Loucy (cell line): ENCODE results near the gene CHST11.

Experiments
- H2AFZ ChIP-seq: fragments of 200-600 bp; sonication (generic); 2 replicates; pipeline ENCODE4 v1.6.0; 2016; ENCODE audit warnings: antibody characterized with exemption, mild to moderate bottlenecking, low read length, moderate library complexity
- H3F3A ChIP-seq: fragments of 200-600 bp; 2 replicates; pipeline ENCODE4 v1.6.0; 2016; ENCODE audit warnings: antibody characterized with exemption, low read depth, mild to moderate bottlenecking
- H3K27me3 ChIP-seq: fragments of 200-600 bp; sonication (generic); 2 replicates; pipeline ENCODE4 v1.6.1; 2014; ENCODE audit warnings: low read length, mild to moderate bottlenecking; ENCODE audit not compliant: insufficient read depth, poor library complexity, severe bottlenecking
- H3K36me3 ChIP-seq: fragments of 200-600 bp; sonication (generic); 2 replicates; pipeline ENCODE4 v1.6.1; 2016; ENCODE audit warnings: low read length; ENCODE audit not compliant: insufficient read depth
- H3K4me1 ChIP-seq: fragments of 200-600 bp; sonication (generic); 2 replicates; pipeline ENCODE4 v1.5.1; 2014; ENCODE audit warnings: low read length, mild to moderate bottlenecking; ENCODE audit not compliant: insufficient read depth, poor library complexity, severe bottlenecking
- H3K4me2 ChIP-seq: fragments of 200-600 bp; sonication (generic); 2 replicates; pipeline ENCODE4 v1.6.0; 2014; ENCODE audit warnings: antibody characterized with exemption, low read length, low read depth, mild to moderate bottlenecking; ENCODE audit not compliant: poor library complexity, severe bottlenecking
- H3K4me3 ChIP-seq: fragments of 200-600 bp; sonication (generic); 2 replicates; pipeline ENCODE4 v1.5.1; 2014; ENCODE audit warnings: low read length, mild to moderate bottlenecking, mixed read lengths; ENCODE audit not compliant: poor library complexity, severe bottlenecking
- H3K79me2 ChIP-seq: fragments of 200-600 bp; sonication (generic); 2 replicates; pipeline ENCODE4 v1.6.1; 2014; ENCODE audit warnings: low read length; ENCODE audit not compliant: insufficient read depth
- H3K9ac ChIP-seq: fragments of 200-600 bp; sonication (generic); 2 replicates; pipeline ENCODE4 v1.6.0; 2014; ENCODE audit warnings: mild to moderate bottlenecking, low read depth, low read length, moderate library complexity; ENCODE audit not compliant: poor library complexity, severe bottlenecking
- H3K9me2 ChIP-seq: fragments of 200-600 bp; sonication (generic); replicated peaks from 2 replicates; pipeline ENCODE4 v1.6.1; 2016; ENCODE audit warnings: low read depth, low read length, mixed read lengths
- H3K9me3 ChIP-seq: fragments of 200-600 bp; sonication (generic); 2 replicates; pipeline ENCODE4 v1.6.1; 2014; ENCODE audit warnings: mild to moderate bottlenecking, antibody characterized with exemption, low read length, low read depth; ENCODE audit not compliant: insufficient read depth
- H4K20me1 ChIP-seq: fragments of 200-600 bp; sonication (generic); 2 replicates; pipeline ENCODE4 v1.6.0; 2014; ENCODE audit warnings: antibody characterized with exemption, low read length, mild to moderate bottlenecking; ENCODE audit not compliant: insufficient read depth, poor library complexity, severe bottlenecking
- EZH2phosphoT487 ChIP-seq: fragments of 200-600 bp; IDR thresholded peaks from 2 replicates; pipeline ENCODE4 v1.6.1; 2018; ENCODE audit warnings: antibody characterized with exemption, mild to moderate bottlenecking, moderate library complexity, borderline replicate concordance
- TF ChIP-seq, protein P1 (sequence below): fragments of 200-600 bp; sonication (generic); conservative IDR thresholded peaks from 2 replicates; pipeline ENCODE4 v1.5.1; 2014; ENCODE audit warnings: mild to moderate bottlenecking, antibody characterized with exemption, low read length

The CHST11 gene

GRCh38 chr12:104657726-104658484 lies 201.2 kb downstream of the CHST11 start:
- H3K79me2 ChIP-seq = peaks cover 100% of the 10 kb centered on the region

GRCh38 chr12:104659058-104659457 lies 202.3 kb downstream of the CHST11 start:
- Histone ChIP-seq H3K9ac (no peak overlapping the region), H3K27me3 (no peaks in the 10 kb centered on the region), H2AFZ (no peak overlapping the region), H3K9me2 (no peaks in the 10 kb centered on the region), H3K4me1 (no peaks in the 10 kb centered on the region), H3K79me2 (peaks cover 100% of the 10 kb centered on the region), H3F3A (no peaks in the 10 kb centered on the region), H3K4me3 (no peak overlapping the region), H4K20me1 (peaks cover 99% of the 10 kb centered on the region), H3K9me3 (no peaks in the 10 kb centered on the region), H3K36me3 (peaks cover 86% of the 10 kb centered on the region; the same call in 1 of the 2 replicates), H3K4me2 (no peak overlapping the region)
- no peak for TF ChIP-seq EZH2phosphoT487
- TF ChIP-seq, protein P1, sequence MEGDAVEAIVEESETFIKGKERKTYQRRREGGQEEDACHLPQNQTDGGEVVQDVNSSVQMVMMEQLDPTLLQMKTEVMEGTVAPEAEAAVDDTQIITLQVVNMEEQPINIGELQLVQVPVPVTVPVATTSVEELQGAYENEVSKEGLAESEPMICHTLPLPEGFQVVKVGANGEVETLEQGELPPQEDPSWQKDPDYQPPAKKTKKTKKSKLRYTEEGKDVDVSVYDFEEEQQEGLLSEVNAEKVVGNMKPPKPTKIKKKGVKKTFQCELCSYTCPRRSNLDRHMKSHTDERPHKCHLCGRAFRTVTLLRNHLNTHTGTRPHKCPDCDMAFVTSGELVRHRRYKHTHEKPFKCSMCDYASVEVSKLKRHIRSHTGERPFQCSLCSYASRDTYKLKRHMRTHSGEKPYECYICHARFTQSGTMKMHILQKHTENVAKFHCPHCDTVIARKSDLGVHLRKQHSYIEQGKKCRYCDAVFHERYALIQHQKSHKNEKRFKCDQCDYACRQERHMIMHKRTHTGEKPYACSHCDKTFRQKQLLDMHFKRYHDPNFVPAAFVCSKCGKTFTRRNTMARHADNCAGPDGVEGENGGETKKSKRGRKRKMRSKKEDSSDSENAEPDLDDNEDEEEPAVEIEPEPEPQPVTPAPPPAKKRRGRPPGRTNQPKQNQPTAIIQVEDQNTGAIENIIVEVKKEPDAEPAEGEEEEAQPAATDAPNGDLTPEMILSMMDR = no peak

More at GRCh38 chr12:104657726-104658484, 201.2 kb downstream of the CHST11 start:
- Histone ChIP-seq H3K27me3 (no peaks in the 10 kb centered on the region), H3K9ac (no peak overlapping the region), H3K4me1 (no peaks in the 10 kb centered on the region), H2AFZ (no peak overlapping the region), H3K36me3 (peaks cover 83% of the 10 kb centered on the region; the same call in 1 of the 2 replicates), H3K9me3 (no peaks in the 10 kb centered on the region), H4K20me1 (peaks cover 99% of the 10 kb centered on the region), H3K4me2 (no peak overlapping the region), H3F3A (no peaks in the 10 kb centered on the region), H3K9me2 (no peaks in the 10 kb centered on the region), H3K4me3 (no peak overlapping the region)
- no peak for TF ChIP-seq EZH2phosphoT487
- TF ChIP-seq, protein P1 = no peak

DNA sequence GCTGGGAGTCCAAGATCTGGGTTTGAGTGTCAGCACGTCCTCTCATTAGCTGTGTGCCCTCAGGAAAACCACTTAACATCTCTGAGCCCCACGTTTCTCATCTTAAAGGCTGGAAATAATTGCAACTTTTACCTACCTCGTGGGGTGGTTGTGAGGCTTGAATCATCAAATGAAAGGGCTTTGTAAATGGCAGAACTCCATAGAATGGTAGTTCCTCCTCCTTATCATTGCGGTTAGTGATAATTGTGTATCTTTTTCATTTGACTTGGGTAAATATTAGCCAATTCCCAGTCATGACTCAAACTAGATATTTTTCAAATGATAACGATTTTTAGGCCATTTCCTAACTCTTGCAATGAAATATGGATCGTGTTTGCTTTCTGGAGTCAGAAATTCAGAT lies 205.5 kb downstream of the CHST11 start:
- H3K79me2 ChIP-seq = peaks cover 100% of the 10 kb centered on the region
- H3K4me2 ChIP-seq = no peak overlapping the region
- peaks cover 7% of the 10 kb centered on the region for H3K4me1 ChIP-seq
- H3K9me3 ChIP-seq = no peaks in the 10 kb centered on the region
- TF ChIP-seq, protein P1 = no peak
- no peak for TF ChIP-seq EZH2phosphoT487
- H3K4me3 ChIP-seq = no peak overlapping the region
- H3F3A ChIP-seq = no peaks in the 10 kb centered on the region
- no peak overlapping the region for H3K9ac ChIP-seq
- peaks cover 82% of the 10 kb centered on the region; the same call in 1 of the 2 replicates for H3K36me3 ChIP-seq
- peaks cover 99% of the 10 kb centered on the region for H4K20me1 ChIP-seq
- no peak overlapping the region for H2AFZ ChIP-seq
- no peaks in the 10 kb centered on the region for H3K27me3 ChIP-seq
- H3K9me2 ChIP-seq = no peaks in the 10 kb centered on the region
